GM19351 (cell line): ENCODE data around the gene IRF2BP1.

ENCODE experiments used
- ATAC-seq: cut with Tn5 transposase; IDR thresholded peaks from one replicate; pipeline ENCODE4 v1.9.1; 2021; ENCODE audit warnings: mild to moderate bottlenecking, moderate library complexity; ENCODE audit not compliant: unreplicated experiment

The IRF2BP1 gene

GRCh38 chr19:45863335-45863839 is 22.6 kb downstream of the IRF2BP1 start:
- ATAC-seq: no peak

GRCh38 chr19:45862564-45863334 is 23.2 kb downstream of the IRF2BP1 start, which contains the start of gene SYMPK:
Gene SYMPK (minus strand): TSS chr19:45863147. CDS start chr19:45854495, 8,652 bp downstream.
- ATAC-seq: peak; percentile 90

- ATAC-seq: no peak
These were observed 23.7 kb downstream of the IRF2BP1 start for GRCh38 chr19:45862271-45862563.

GRCh38 chr19:45860359-45861259 is 25.3 kb downstream of the IRF2BP1 start:
- ATAC-seq: no peak

- no peak for ATAC-seq
These were observed 31.7 kb downstream of the IRF2BP1 start for GRCh38 chr19:45854167-45854778.

- ATAC-seq: no peak
These were observed 33.0 kb downstream of the IRF2BP1 start for GRCh38 chr19:45852983-45853382.

GRCh38 chr19:45852145-45852750 is 33.7 kb downstream of the IRF2BP1 start:
- no peak for ATAC-seq

- ATAC-seq: no peak
These were observed 37.0 kb downstream of the IRF2BP1 start for GRCh38 chr19:45848922-45849321.

GRCh38 chr19:45847663-45848062 is 38.3 kb downstream of the IRF2BP1 start:
- no peak for ATAC-seq

GRCh38 chr19:45842198-45842597 is 43.7 kb downstream of the IRF2BP1 start:
- ATAC-seq: no peak

GRCh38 chr19:45834970-45835369 is 51.0 kb downstream of the IRF2BP1 start:
- no peak for ATAC-seq
